ENCODE results near the gene NKIRAS1. TPM values are rescaled to one million over a fixed set of nuclear protein-coding genes. Genes with fewer than 3 reads are reported as not detected.
"Not testable (repeated sequence)": the region's sequence is repeated elsewhere in the genome, so short reads cannot be mapped to it uniquely, and the experiment has no call there.

The NKIRAS1 gene
- total RNA-seq, 1 experiment from 2014 or later, result 13.8 TPM

- DNase-seq (ENCODE audit: low read depth), result not testable (repeated sequence)
These were observed 46.1 kb downstream of the NKIRAS1 start for GRCh38 chr3:23870663-23871043.

GRCh38 chr3:23869977-23870662 lies 46.7 kb downstream of the NKIRAS1 start:
- no peak for DNase-seq (ENCODE audit: low read depth)

- no peak for DNase-seq (ENCODE audit: low read depth)
These were observed 49.0 kb downstream of the NKIRAS1 start for GRCh38 chr3:23867838-23868237.

- DNase-seq (ENCODE audit: low read depth), result no peak
These were observed 49.4 kb downstream of the NKIRAS1 start for GRCh38 chr3:23867400-23867799.

GRCh38 chr3:23865595-23866396 lies 51.0 kb downstream of the NKIRAS1 start:
- no peak for DNase-seq (ENCODE audit: low read depth)

- no peak for DNase-seq (ENCODE audit: low read depth)
These were observed 51.9 kb downstream of the NKIRAS1 start for GRCh38 chr3:23864931-23865330.

GRCh38 chr3:23863060-23863459 lies 53.7 kb downstream of the NKIRAS1 start:
- no peak for DNase-seq (ENCODE audit: low read depth)

GRCh38 chr3:23861689-23862088 lies 55.1 kb downstream of the NKIRAS1 start:
- no peak for DNase-seq (ENCODE audit: low read depth)

GRCh38 chr3:23859839-23860382 lies 56.9 kb downstream of the NKIRAS1 start:
- no peak for DNase-seq (ENCODE audit: low read depth)

GRCh38 chr3:23859012-23859743 lies 57.6 kb downstream of the NKIRAS1 start:
- peak; percentile 55 for DNase-seq (ENCODE audit: low read depth)

- DNase-seq (ENCODE audit: low read depth), result no peak
These were observed 60.5 kb downstream of the NKIRAS1 start for GRCh38 chr3:23856286-23856685.

GRCh38 chr3:23849462-23849861 lies 67.3 kb downstream of the NKIRAS1 start:
- DNase-seq (ENCODE audit: low read depth), result not testable (repeated sequence)

- no peak for DNase-seq (ENCODE audit: low read depth)
These were observed 71.2 kb downstream of the NKIRAS1 start for GRCh38 chr3:23845326-23846216.

GRCh38 chr3:23843869-23844268 lies 72.9 kb downstream of the NKIRAS1 start:
- no peak for DNase-seq (ENCODE audit: low read depth)

Other genes with a start within 250 kb of the NKIRAS1 start
- gene UBE2E1, start 111.0 kb downstream of the NKIRAS1 start, total RNA-seq (2014; rRNA removed; shearing (Covaris generic)), result 65.8 and 80.3 TPM in 2 replicates
- gene RPL15, start 142 bp upstream of the NKIRAS1 start, total RNA-seq (2014; rRNA removed; shearing (Covaris generic)), result 1,947 and 2,616 TPM in 2 replicates
- 11.0 and 14.9 TPM in 2 replicates for gene NR1D2, start 28.3 kb upstream of the NKIRAS1 start, total RNA-seq (2014; rRNA removed; shearing (Covaris generic))